IMR-90 (cell line): ENCODE results near the gene REC114. TPM values are rescaled to one million over a fixed set of nuclear protein-coding genes. Genes with fewer than 3 reads are reported as not detected.

ENCODE experiments used
- ATAC-seq: fragments of 200-7000 bp; cut with Tn5 transposase; 2 replicates; pipeline ENCODE4 v1.9.1; 2020; ENCODE audit warnings: low read depth, mild to moderate bottlenecking, moderate library complexity
- BruUV-seq: library from RNA; stranded (reverse); fragments of 400-500 nt; replicated peaks from 2 replicates; lab custom pipeline; 2021; lab: Mats Ljungman, UMichigan
- CTCF ChIA-PET: fragments of 300-600 bp; formaldehyde crosslinking; extraction: SDS; loops from one replicate; lab custom pipeline; 2021; ENCODE audit warnings: antibody characterized with exemption; lab: Yijun Ruan, JAX
- POLR2A ChIA-PET: fragments of 300-600 bp; sonication (Branson Sonifier 250); formaldehyde crosslinking; loops from one replicate; lab custom pipeline; 2022; ENCODE audit warnings: antibody characterized with exemption; ENCODE audit not compliant: unreplicated experiment; lab: Charles Lee
- DNase-seq: peaks from one replicate; pipeline ENCODE4 v3.0.0; 2013
- H2AFZ ChIP-seq: replicated peaks from 2 replicates; pipeline ENCODE3; 2013; ENCODE audit warnings: low read length, mild to moderate bottlenecking; ENCODE audit not compliant: poor library complexity
- H2AK5ac ChIP-seq: 2 replicates; pipeline ENCODE4 v1.6.1; 2013; ENCODE audit warnings: low read depth, low read length, inconsistent platforms
- H2AK9ac ChIP-seq: replicated peaks from 2 replicates; pipeline ENCODE3; 2013; ENCODE audit warnings: mild to moderate bottlenecking, low read depth, low read length, moderate library complexity; ENCODE audit not compliant: poor library complexity
- H2BK120ac ChIP-seq: 2 replicates; pipeline ENCODE4 v1.6.1; 2013; ENCODE audit warnings: low read depth, low read length, inconsistent platforms
- H2BK15ac ChIP-seq: 3 replicates; pipeline ENCODE4 v1.6.1; 2013; ENCODE audit warnings: low read depth, low read length, inconsistent platforms
- H2BK20ac ChIP-seq: 2 replicates; pipeline ENCODE4 v1.6.1; 2013; ENCODE audit warnings: low read depth, mild to moderate bottlenecking, inconsistent platforms, low read length, moderate library complexity
- H2BK5ac ChIP-seq: 2 replicates; pipeline ENCODE4 v1.6.1; 2013; ENCODE audit warnings: mild to moderate bottlenecking, low read depth, low read length, inconsistent platforms; ENCODE audit not compliant: poor library complexity, severe bottlenecking
- H3K14ac ChIP-seq: replicated peaks from 2 replicates; pipeline ENCODE4 v1.6.1; 2013; ENCODE audit warnings: low read depth, low read length, inconsistent platforms
- H3K18ac ChIP-seq: 2 replicates; pipeline ENCODE4 v1.6.1; 2013; ENCODE audit warnings: low read depth, low read length, control low read depth
- H3K23ac ChIP-seq: 2 replicates; pipeline ENCODE4 v1.6.1; 2013; ENCODE audit warnings: low read depth, low read length, inconsistent platforms
- H3K27ac ChIP-seq: 2 replicates; pipeline ENCODE4 v1.5.1; 2013; ENCODE audit warnings: mild to moderate bottlenecking, control low read depth, low read length; ENCODE audit not compliant: insufficient read depth
- H3K27me3 ChIP-seq: 2 replicates; pipeline ENCODE4 v1.6.1; 2013; ENCODE audit warnings: low read length; ENCODE audit not compliant: control insufficient read depth, insufficient read depth
- H3K36me3 ChIP-seq: 2 replicates; pipeline ENCODE4 v1.6.1; 2013; ENCODE audit warnings: low read length, mixed read lengths; ENCODE audit not compliant: control insufficient read depth, insufficient read depth
- H3K4ac ChIP-seq: 2 replicates; pipeline ENCODE4 v1.6.1; 2013; ENCODE audit warnings: low read depth, low read length, inconsistent platforms
- H3K4me1 ChIP-seq: 2 replicates; pipeline ENCODE4 v1.6.1; 2013; ENCODE audit warnings: low read length, mixed read lengths; ENCODE audit not compliant: control insufficient read depth, insufficient read depth
- H3K4me2 ChIP-seq: 2 replicates; pipeline ENCODE4 v1.6.1; 2013; ENCODE audit warnings: low read depth, mild to moderate bottlenecking, control low read depth, low read length, moderate library complexity
- H3K4me3 ChIP-seq: 2 replicates; pipeline ENCODE4 v1.5.1; 2013; ENCODE audit warnings: low read depth, mild to moderate bottlenecking, control low read depth, low read length, moderate library complexity; ENCODE audit not compliant: insufficient read depth
- H3K56ac ChIP-seq: 2 replicates; pipeline ENCODE4 v1.6.1; 2013; ENCODE audit warnings: low read length, inconsistent platforms; ENCODE audit not compliant: insufficient read depth; ENCODE audit errors: extremely low read depth
- H3K79me1 ChIP-seq, 2 experiments: 2 replicates each; pipeline ENCODE4 v1.6.1; 2013; ENCODE audit warnings: low read length in 2 of 2, inconsistent platforms in 1 of 2, low read depth in 1 of 2
- H3K9ac ChIP-seq: 2 replicates; pipeline ENCODE4 v1.6.1; 2013; ENCODE audit warnings: low read depth, low read length, control low read depth
- H3K9me1 ChIP-seq: 2 replicates; pipeline ENCODE4 v1.6.1; 2013; ENCODE audit warnings: low read length, inconsistent platforms; ENCODE audit not compliant: insufficient read depth
- H3K9me3 ChIP-seq: 2 replicates; pipeline ENCODE4 v1.6.1; 2013; ENCODE audit warnings: low read length; ENCODE audit not compliant: control insufficient read depth, insufficient read depth
- H4K20me1 ChIP-seq: 2 replicates; pipeline ENCODE4 v1.6.1; 2013; ENCODE audit warnings: low read length, inconsistent platforms; ENCODE audit not compliant: insufficient read depth
- H4K5ac ChIP-seq: 2 replicates; pipeline ENCODE4 v1.6.1; 2013; ENCODE audit warnings: mild to moderate bottlenecking, low read depth, low read length, control low read depth
- H4K8ac ChIP-seq, 2 experiments: 2 replicates each; pipeline ENCODE4 v1.6.1; 2013; ENCODE audit warnings: low read depth in 2 of 2, low read length in 2 of 2, control low read depth in 1 of 2, inconsistent platforms in 1 of 2
- H4K91ac ChIP-seq: 2 replicates; pipeline ENCODE4 v1.6.1; 2013; ENCODE audit warnings: low read depth, low read length, inconsistent platforms; ENCODE audit not compliant: insufficient read depth
- BHLHE40 ChIP-seq: fragments of 150-350 bp; IDR thresholded peaks from 2 replicates; pipeline ENCODE4 v1.6.1; 2016; ENCODE audit warnings: mild to moderate bottlenecking, low read depth, low read length
- CEBPB ChIP-seq: IDR thresholded peaks from 2 replicates; pipeline ENCODE4 v1.6.1; 2012; ENCODE audit warnings: low read depth, low read length, improper control_type of control experiment
- CHD1 ChIP-seq: IDR thresholded peaks from 2 replicates; pipeline ENCODE4 v1.6.1; 2012; ENCODE audit warnings: low read depth, low read length, improper control_type of control experiment
- FOS ChIP-seq: fragments of 150-350 bp; IDR thresholded peaks from 2 replicates; pipeline ENCODE4 v1.6.1; 2016; ENCODE audit warnings: low read depth, low read length
- MAFK ChIP-seq: IDR thresholded peaks from 2 replicates; pipeline ENCODE4 v1.6.1; 2012; ENCODE audit warnings: low read depth, low read length, improper control_type of control experiment
- MAZ ChIP-seq: IDR thresholded peaks from 2 replicates; pipeline ENCODE4 v1.6.1; 2012; ENCODE audit warnings: low read depth, mild to moderate bottlenecking, low read length, improper control_type of control experiment, moderate library complexity, borderline replicate concordance
- NFE2L2 ChIP-seq: fragments of 150-350 bp; IDR thresholded peaks from 2 replicates; pipeline ENCODE4 v1.6.1; 2016; ENCODE audit warnings: low read depth, mild to moderate bottlenecking, low read length
- POLR2A ChIP-seq: IDR thresholded peaks from 2 replicates; pipeline ENCODE4 v1.6.1; 2012; ENCODE audit warnings: mild to moderate bottlenecking, low read depth, low read length
- RAD21 ChIP-seq: IDR thresholded peaks from 2 replicates; pipeline ENCODE4 v1.6.1; 2012; ENCODE audit warnings: low read length, improper control_type of control experiment
- RCOR1 ChIP-seq: IDR thresholded peaks from 2 replicates; pipeline ENCODE4 v1.6.1; 2012; ENCODE audit warnings: mild to moderate bottlenecking, low read length, improper control_type of control experiment; ENCODE audit not compliant: insufficient replicate concordance
- RFX5 ChIP-seq: IDR thresholded peaks from 2 replicates; pipeline ENCODE4 v1.8.0; 2012; ENCODE audit warnings: low read depth, mild to moderate bottlenecking, low read length, moderate library complexity
- SMC3 ChIP-seq: fragments of 150-350 bp; IDR thresholded peaks from 2 replicates; pipeline ENCODE4 v1.6.1; 2016; ENCODE audit warnings: low read depth, mild to moderate bottlenecking, antibody characterized with exemption, low read length, moderate library complexity
- WGBS, 2 experiments: methylation state at CpG; one replicate each; pipeline versions ENCODE4 v1.1.5 to v1.1.7; 2013; ENCODE audit warnings: missing lambda C conversion rate in 2 of 2; ENCODE audit not compliant: insufficient read length in 1 of 2; ENCODE audit errors: extremely low coverage in 2 of 2; 5-methylcytosine and 5-hydroxymethylcytosine counted together
- dilution Hi-C: fragments of 300-500 bp; cut with HindIII; formaldehyde crosslinking; loops from one replicate; pipeline ENCODE4 v1.14.3; 2018; ENCODE audit warnings: low sequenced_read_pairs; ENCODE audit not compliant: unreplicated experiment
- in situ Hi-C: fragments of 300-500 bp; cut with MboI; formaldehyde crosslinking; loops from 3 replicates; pipeline ENCODE4 v1.14.3; 2019; ENCODE audit warnings: low sequenced_read_pairs, inconsistent platforms, mixed read lengths
- intact Hi-C: fragments of 100-400 bp; cut with micrococcal nuclease; formaldehyde crosslinking; loops from 2 replicates; pipeline ENCODE4 v1.10.0; 2022
- polyA plus RNA-seq, 3 experiments: library from polyadenylated mRNA; depleted of rRNA; stranded (reverse); fragments of >200 nt; gene quantifications; 2 replicates each; pipeline ENCODE4 v1.2.3, GENCODE V29; 2012; ENCODE audit warnings: low replicate concordance in 1 of 3
- total RNA-seq: library from RNA; depleted of rRNA; stranded (reverse); fragments of >200 nt; gene quantifications from 2 replicates; pipeline ENCODE4 v1.2.3, GENCODE V29; 2012
- TF ChIP-seq, protein P1 (sequence below): fragments of 150-350 bp; IDR thresholded peaks from 2 replicates; pipeline ENCODE4 v1.6.1; 2017; ENCODE audit warnings: mild to moderate bottlenecking, antibody characterized with exemption, low read length, low read depth
- TF ChIP-seq, protein P2 (sequence below): conservative IDR thresholded peaks from 2 replicates; pipeline ENCODE4 v1.5.1; 2012; ENCODE audit warnings: mild to moderate bottlenecking, low read depth, low read length, improper control_type of control experiment
- TF ChIP-seq, protein P3 (sequence below): fragments of 150-350 bp; IDR thresholded peaks from 2 replicates; pipeline ENCODE4 v1.6.1; 2016; ENCODE audit warnings: low read depth, mild to moderate bottlenecking, low read length, moderate library complexity, borderline replicate concordance

REC114 gene
- total and polyA plus RNA-seq, 2 of the 4 experiments (the other 2 are of a cell fraction), result not detected

DNA sequence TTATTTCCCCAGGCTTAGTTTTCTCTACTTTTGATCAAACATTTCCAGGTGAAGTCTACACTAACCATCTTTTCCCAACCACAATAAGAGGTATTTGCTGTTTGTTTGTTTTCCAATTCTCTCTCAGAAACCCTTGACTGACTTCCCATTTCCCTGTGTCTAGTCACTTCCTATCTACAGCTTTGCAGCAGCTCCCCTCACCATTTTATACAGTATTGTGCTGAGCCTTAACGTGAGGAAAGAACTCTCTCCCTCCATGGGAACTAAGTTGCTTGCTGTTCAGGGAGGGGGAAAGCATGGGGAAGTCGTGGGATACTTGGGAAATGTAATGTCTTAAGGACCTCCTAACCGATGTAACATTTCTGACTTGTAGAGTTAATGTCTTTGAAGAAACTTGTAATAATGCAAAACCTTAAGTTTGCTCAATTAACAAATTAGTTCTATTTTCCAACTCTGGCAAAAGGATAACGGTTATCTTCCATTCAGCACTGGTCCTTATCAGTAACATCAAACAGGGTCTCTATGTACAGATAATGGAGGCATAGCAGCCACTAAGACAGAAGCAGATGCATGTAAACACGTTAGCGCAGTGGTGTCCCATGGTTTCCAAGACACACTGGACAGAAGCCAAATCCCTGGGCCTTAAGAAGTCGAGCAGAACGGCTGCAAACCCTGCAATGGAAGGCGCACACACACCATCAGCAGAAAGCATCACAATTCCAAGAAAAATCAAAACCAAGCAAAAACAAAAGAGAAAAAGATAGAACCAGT is 150.5 kb downstream of the REC114 start:
- Histone ChIP-seq H3K4me2 (no peak overlapping the region), H2BK120ac (no peak overlapping the region), H3K14ac (no peak overlapping the region), H3K23ac (no peak overlapping the region), H3K4me1 (peaks cover 10% of the 10 kb centered on the region), H2BK15ac (no peak overlapping the region), H3K56ac (no peak overlapping the region), H4K8ac (no peak overlapping the region), H3K9me3 (no peaks in the 10 kb centered on the region), H4K5ac (no peak overlapping the region), H4K91ac (no peak overlapping the region), H3K4ac (no peak overlapping the region), H3K36me3 (peaks cover 12% of the 10 kb centered on the region), H3K27ac (no peak overlapping the region), H3K18ac (no peak overlapping the region), H3K9ac (no peak overlapping the region), H2AK9ac (no peak overlapping the region), H2AK5ac (no peak overlapping the region), H3K4me3 (no peak overlapping the region), H3K27me3 (no peaks in the 10 kb centered on the region), H4K20me1 (peaks cover 76% of the 10 kb centered on the region), H2AFZ (no peak overlapping the region), H3K79me1 (peaks cover 61 to 91% of the 10 kb centered on the region in 2 experiments), H3K9me1 (peaks cover 23% of the 10 kb centered on the region), H2BK20ac (no peak overlapping the region), H2BK5ac (no peak overlapping the region)
- no CpG with 5 or more reads among the region's 9 CpGs for WGBS, 2 experiments
- ATAC-seq (no peak), DNase-seq (peak; percentile 46)
- ChIA-PET CTCF (interaction anchor here (1.3 kb wide), 1 partner anchor 42 kb away, joined by 4 read pairs; no protein-coding TSS in a partner anchor), POLR2A (no interaction called here)
- BruUV-seq, result no TSS peak
- dilution Hi-C loops, result no loop called here
- intact Hi-C loops, result loop anchor here (2.0 kb wide), 1 partner anchor 15 kb away; no protein-coding TSS in a partner anchor
- in situ Hi-C loops, result no loop called here
- TF ChIP-seq CHD1, result no peak
- no peak for TF ChIP-seq CEBPB
- no peak for TF ChIP-seq BHLHE40
- no peak for TF ChIP-seq MAZ
- TF ChIP-seq, protein P1, sequence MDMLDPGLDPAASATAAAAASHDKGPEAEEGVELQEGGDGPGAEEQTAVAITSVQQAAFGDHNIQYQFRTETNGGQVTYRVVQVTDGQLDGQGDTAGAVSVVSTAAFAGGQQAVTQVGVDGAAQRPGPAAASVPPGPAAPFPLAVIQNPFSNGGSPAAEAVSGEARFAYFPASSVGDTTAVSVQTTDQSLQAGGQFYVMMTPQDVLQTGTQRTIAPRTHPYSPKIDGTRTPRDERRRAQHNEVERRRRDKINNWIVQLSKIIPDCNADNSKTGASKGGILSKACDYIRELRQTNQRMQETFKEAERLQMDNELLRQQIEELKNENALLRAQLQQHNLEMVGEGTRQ, result no peak
- no peak for TF ChIP-seq NFE2L2
- TF ChIP-seq POLR2A, result no peak
- no peak for TF ChIP-seq RAD21
- TF ChIP-seq RCOR1, result no peak
- TF ChIP-seq MAFK, result no peak
- TF ChIP-seq, protein P2, sequence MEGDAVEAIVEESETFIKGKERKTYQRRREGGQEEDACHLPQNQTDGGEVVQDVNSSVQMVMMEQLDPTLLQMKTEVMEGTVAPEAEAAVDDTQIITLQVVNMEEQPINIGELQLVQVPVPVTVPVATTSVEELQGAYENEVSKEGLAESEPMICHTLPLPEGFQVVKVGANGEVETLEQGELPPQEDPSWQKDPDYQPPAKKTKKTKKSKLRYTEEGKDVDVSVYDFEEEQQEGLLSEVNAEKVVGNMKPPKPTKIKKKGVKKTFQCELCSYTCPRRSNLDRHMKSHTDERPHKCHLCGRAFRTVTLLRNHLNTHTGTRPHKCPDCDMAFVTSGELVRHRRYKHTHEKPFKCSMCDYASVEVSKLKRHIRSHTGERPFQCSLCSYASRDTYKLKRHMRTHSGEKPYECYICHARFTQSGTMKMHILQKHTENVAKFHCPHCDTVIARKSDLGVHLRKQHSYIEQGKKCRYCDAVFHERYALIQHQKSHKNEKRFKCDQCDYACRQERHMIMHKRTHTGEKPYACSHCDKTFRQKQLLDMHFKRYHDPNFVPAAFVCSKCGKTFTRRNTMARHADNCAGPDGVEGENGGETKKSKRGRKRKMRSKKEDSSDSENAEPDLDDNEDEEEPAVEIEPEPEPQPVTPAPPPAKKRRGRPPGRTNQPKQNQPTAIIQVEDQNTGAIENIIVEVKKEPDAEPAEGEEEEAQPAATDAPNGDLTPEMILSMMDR, result no peak
- TF ChIP-seq RFX5, result no peak
- TF ChIP-seq, protein P3, sequence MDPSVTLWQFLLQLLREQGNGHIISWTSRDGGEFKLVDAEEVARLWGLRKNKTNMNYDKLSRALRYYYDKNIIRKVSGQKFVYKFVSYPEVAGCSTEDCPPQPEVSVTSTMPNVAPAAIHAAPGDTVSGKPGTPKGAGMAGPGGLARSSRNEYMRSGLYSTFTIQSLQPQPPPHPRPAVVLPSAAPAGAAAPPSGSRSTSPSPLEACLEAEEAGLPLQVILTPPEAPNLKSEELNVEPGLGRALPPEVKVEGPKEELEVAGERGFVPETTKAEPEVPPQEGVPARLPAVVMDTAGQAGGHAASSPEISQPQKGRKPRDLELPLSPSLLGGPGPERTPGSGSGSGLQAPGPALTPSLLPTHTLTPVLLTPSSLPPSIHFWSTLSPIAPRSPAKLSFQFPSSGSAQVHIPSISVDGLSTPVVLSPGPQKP, result no peak
- no peak for TF ChIP-seq FOS
- TF ChIP-seq SMC3, result no peak
